HG02852 (cell line): ENCODE results near the gene RCHY1.
"Not testable (repeated sequence)": the region's sequence is repeated elsewhere in the genome, so short reads cannot be mapped to it uniquely, and the experiment has no call there.

Experiments
- ATAC-seq: cut with Tn5 transposase; IDR thresholded peaks from one replicate; pipeline ENCODE4 v1.9.1; 2021; ENCODE audit warnings: mild to moderate bottlenecking, moderate library complexity; ENCODE audit not compliant: unreplicated experiment

Gene RCHY1

DNA sequence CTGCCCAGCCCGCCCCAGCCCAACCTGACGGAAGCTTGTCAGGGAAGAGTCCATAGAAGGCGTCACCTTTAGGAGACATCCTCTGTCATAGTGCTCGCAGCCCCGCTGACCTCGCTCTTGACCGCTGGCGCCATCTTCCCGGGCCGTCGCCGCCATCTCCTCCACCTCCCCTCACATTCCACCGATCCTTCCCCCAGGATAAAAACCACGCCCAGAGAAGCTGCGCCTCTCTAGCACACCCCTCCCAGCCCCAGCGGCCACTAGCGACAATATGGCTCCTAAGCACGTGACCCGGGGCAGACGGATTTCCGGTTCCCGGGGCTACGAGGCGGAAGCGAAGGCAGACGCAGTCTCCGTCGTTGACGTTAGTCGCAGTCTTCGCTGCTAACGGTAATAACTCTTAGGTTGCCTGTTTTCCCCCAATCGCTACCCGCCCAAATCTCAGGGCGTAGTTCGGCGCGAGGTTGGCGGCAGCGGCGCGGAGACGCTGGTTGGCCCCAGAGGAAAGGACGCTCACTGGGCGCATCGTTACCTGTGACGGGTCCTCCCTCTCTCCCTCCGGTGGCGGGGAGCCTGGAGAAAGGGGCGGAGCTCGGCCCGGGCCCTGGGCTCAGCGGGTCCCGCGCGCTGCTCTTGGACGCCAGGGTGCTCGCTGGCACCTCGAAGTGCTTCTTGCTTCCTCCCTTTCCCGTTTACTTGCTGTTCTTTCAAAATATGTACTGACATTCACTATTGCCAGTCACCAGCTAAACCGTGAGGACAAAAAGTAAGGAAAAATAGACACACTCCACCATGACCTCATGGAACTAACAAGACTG, at the start of gene RCHY1, which contains the start of gene THAP6:
RCHY1 (minus strand) TSS at position 273 of the 818 bp plus-strand sequence; CDS start at position 156, 117 bp downstream.
THAP6 (plus strand) TSS at position 343 of the 818 bp plus-strand sequence. CDS start 980 bp downstream, outside the sequence.
- peak; percentile 92 for ATAC-seq

DNA sequence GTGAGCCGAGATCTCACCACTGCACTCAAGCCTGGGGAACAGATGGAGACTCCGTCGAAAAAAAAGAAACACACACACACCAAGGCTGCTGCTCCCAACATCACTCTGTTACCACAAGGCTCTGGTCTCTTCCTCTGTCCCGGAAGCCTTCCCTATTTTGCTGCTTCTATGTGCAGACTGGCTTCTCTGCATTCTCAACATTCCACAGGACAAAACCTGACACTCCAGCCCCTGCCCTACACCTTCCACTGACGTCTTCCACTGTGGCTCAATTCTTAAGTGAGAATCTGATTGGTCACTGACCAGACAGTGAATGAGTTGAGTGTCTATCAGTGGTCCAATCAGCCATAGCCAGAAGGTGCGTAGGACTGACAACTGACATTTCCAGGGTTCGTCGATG, 47.6 kb upstream of the RCHY1 start:
- ATAC-seq, result no peak

DNA sequence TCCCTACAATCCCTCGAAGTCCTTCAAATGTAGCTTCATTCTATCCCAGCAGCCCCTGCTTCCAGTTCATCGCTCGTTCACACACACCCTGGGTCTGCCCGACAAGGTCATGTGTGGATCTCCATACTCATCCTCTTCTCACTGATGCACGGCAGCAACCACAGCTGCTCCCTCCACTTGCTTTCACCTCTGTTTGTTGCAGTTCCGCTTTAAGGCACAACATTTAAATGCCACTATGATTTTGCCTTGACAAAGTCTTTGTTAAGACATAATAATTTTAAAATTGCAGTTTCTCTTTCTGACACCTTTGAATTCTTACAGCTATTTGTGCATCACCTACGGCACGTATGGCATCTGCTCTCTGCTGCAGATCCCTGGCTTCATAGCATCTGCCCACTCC, 43.5 kb upstream of the RCHY1 start:
- peak; percentile 39 for ATAC-seq

DNA sequence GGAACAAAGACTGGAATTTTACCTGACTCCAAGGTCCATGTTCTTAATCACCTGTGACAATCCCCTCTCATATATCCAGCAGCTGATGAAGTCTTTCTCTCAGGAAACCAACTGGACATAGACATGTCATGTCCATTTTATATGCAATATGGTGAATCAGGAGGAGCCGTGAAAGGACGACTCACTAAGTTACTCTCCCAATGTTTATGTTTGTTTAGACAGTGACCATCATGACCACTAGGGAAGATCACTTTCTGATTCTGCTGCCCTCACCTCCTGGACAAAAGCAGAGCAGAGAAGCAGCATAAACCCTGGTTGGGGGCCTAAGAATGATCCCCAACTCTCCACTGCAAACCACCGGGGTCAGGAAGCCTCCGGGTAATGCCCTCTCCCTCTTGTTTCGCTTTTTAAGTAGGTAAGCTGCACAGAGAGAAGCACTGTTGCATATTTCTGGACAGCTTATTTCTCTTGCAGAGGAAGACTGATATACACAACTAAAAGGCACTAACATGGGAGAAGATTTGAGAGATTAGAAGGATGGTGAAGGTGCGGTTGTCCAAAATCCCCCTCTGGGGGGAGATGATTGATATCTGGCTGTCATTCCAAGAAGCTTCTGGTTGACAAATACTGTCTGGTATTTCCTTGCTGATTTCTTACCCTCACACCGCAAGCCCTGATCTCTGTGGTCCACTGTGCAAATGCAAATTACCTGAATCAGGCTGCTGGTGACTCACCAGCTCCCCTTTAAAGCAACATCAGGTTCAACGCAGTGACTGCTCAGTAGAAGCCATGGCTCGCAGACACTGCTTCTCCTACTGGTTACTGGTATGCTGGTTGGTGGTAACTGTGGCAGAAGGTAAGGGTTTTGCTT, 41.3 kb upstream of the RCHY1 start, which contains the start of gene ODAPH:
ODAPH (plus strand) TSS at position 773 of the 871 bp plus-strand sequence; CDS start at position 790, 17 bp downstream.
- peak; percentile 97 for ATAC-seq

DNA sequence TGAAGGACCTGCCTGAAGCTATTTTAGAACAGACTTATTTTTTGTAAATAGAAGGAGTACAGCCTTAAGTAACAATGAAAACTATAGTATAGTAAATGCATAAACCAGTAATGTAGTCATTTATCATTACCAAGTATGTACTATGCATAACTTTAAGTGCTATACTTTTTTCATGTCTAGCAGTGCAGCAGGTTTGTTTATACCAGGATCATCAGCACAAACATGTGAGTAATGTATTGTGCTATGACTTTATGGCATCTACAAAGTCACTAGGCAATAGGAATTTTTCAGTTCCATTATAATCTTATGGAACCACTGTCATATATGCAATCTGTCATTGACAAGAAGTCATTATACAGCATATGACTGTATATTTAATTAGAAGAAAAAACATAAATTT, 38.2 kb upstream of the RCHY1 start:
- ATAC-seq, result no peak

DNA sequence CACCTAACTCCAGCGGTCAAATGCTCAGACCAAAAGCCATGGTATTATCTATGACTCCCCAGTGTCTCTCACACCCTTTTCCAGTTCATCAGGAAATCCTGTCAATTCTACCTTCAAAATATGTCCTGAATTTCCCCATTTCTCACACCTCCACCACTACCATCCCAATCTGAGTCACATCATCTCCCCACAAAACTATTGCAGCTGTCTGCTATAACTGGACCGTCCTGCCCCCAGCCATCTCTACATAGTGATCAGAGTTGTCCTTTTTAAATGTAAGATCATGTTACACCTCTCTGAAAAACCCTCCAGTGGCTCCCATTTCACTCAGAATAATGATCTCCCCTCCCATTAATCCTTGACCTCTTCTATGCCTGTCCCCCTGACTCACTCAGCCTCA, 34.8 kb upstream of the RCHY1 start:
- ATAC-seq, result no peak

DNA sequence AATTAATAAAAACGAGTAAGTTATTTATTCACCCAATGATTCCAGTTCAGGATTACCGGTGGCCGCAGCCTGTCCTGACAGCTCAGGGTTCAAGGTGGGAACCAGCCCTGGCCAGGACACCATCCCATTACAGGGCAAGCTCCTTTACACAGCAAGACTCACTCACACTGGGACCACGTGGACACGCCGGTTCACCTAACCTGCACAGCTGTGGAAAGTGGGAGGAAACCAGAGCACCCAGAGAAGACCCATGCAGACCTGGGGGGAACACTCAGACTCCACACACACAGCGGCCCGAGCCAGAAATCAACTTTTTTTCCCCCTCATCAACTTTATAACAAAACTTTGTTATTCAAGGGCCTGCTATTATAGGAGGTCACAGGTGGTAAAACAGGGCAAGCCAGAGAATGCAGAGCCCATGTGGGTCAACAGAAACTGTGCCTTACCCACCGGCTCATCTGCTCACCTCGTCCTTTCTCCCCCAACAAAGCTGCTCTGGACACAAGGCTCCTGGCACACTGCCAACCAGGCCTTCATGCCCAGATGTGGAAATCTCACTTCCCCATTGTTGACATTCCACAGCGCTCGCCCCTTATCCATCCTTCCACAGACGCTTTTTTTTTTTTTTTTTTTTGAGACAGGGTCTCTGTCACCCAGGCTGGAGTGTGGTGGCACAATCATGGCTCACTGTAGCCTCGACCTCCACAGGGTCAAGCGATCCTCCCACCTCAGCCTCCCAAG, 33.6 kb upstream of the RCHY1 start:
- no peak for ATAC-seq

DNA sequence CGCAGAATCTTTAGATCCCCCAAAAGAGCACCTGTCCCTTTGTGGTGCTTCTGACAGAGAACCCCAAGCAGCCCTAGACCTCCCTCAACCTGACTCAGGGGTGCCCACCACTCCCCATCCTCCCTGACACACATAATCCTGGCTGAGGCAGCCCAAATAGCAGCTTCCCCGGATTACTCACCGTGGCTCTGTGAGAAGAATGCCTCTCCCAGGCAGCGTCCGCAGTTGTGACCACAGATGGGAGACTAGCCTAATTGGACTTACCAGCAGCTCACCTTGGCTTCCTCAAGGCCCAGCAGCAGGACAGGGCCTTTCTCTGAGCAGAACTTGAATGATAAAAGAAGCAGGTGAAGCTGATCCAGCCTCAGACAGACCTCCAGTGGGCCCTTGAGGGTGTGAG, 31.3 kb upstream of the RCHY1 start:
- no peak for ATAC-seq

DNA sequence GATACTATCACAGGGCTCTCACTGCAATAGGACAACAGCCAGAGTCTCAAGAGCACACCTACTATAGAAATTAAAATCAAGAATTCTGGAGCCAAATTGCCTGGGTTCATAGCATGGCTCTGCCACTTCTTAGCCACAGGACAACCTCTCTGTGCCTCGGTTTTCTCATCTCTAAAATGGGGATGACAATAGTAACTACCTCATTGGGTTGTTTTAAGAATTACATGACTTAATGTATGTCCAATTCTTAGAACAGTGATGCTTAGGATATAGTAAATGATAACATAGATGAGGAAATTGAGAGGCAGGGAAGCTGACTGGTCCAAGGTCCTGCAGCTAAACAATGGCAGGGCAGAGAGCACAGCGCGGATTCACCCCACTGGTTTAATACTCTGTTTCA, 30.7 kb upstream of the RCHY1 start:
- ATAC-seq, result no peak

DNA sequence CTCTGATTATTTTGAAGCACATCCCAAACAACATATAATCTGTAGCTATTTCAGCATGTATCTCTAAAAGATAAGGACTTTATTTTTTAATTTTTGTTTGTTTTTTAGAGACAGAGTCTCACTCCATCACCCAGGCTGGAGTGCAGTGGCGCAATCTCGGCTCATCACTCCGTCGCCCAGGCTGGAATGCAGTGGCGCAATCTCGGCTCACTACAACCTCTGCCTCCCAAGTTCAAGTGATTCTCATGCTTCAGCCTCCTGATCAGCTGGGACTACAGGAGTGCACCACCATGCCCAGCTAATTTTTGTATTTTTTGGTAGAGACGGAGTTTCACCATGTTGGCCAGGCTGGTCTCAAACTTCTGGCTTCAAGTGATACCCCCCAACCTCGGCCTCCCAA, 30.0 kb upstream of the RCHY1 start:
- not testable (repeated sequence) for ATAC-seq

DNA sequence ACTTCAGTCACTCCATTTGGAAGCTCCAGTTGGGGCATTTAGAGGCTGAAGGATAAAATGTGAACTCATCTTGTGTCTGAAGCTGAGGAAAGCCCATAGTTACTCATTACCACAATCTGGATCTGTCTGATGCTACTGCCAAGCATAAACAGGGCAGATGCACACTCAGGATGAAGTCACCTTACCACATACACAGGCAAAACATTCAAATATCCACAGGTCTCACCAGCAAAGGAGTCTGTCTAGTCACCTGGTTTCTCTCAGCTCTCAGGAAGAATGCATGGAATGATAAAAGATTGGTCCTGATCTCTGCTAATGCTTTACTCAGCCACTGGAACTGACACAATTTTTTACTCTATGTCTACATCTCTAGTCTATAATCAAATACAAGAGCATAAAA, 28.6 kb upstream of the RCHY1 start:
- no peak for ATAC-seq

DNA sequence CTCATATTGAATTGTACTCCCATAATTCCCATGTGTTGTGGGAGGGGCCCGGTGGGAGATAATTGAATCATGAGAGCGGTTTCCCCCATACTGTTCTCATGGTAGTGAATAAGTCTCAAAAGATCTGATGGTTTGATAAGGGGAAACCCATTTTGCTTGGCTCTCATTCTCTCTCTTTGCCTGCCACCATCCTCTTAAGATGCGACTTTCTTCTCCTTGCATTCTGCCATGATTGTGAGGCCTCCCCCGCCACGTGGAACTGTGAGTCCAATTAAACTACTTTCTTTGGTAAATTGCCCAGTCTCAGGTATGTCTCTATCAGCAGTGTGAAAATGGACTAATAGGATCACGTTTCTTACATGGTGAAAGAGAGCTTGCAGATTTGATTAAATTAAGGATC, 23.1 kb upstream of the RCHY1 start:
- ATAC-seq, result not testable (repeated sequence)

DNA sequence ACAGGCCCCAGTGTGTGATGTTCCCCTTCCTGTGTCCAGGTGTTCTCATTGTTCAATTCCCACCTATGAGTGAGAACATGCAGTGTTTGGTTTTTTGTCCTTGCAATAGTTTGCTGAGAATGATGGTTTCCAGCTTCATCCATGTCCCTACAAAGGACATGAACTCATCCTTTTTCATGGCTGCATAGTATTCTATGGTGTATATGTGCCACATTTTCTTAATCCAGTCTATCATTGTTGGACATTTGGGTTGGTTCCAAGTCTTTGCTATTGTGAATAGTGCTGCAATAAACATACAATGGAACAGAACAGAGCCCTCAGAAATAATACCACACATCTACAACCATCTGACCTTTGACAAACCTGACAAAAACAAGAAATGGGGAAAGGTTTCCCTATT, 19.7 kb upstream of the RCHY1 start:
- ATAC-seq, result not testable (repeated sequence)

DNA sequence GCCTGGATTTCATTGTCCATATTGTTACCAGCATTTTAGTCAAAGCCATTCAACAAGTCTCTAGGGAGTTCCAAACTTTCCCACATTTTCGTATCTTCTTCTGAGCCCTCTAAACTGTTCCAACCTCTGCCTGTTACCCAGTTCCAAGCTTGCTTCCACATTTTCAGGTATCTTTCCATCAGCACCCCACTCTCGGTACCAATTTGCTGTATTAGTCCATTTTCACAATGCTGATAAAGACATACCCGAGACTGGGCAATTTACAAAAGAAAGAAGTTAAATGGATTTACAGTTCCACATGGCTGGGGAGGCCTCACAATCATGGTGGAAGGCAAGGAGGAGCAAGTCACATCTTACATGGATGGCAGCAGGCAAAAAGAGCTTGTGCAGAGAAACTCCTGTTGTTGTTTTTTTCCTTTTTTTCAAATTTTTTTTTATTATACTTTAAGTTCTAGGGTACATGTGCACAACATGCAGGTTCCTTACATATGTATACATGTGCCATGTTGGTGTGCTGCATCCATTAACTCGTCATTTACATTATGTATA, 19.2 kb upstream of the RCHY1 start:
- ATAC-seq, result not testable (repeated sequence)

DNA sequence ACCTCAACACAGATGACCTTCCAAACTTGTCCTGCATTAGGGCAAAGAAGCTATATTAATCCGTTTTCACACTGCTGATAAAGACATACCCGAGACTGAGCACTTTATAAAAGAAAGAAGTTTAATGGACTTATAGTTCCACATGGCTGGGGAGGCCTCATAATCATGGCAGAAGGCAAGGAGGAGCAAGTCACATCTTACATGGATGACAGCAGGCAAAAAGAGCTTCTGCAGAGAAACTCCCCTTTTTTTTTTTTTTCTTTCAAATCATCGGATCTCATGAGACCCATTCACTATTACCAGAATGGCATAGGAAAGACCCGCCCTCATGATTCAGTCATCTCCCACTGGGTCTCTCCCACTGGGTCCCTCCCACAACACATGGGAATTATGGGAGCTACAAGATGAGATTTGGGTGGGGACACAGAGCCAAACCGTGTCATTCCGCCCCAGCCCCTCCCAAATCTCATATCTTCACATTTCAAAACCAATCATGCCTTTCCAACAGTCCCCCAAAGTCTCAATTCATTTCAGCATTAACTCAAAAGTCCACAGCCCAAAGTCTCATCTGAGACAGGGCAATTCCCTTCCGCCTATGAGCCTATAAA, 17.4 kb upstream of the RCHY1 start:
- ATAC-seq, result not testable (repeated sequence)

DNA sequence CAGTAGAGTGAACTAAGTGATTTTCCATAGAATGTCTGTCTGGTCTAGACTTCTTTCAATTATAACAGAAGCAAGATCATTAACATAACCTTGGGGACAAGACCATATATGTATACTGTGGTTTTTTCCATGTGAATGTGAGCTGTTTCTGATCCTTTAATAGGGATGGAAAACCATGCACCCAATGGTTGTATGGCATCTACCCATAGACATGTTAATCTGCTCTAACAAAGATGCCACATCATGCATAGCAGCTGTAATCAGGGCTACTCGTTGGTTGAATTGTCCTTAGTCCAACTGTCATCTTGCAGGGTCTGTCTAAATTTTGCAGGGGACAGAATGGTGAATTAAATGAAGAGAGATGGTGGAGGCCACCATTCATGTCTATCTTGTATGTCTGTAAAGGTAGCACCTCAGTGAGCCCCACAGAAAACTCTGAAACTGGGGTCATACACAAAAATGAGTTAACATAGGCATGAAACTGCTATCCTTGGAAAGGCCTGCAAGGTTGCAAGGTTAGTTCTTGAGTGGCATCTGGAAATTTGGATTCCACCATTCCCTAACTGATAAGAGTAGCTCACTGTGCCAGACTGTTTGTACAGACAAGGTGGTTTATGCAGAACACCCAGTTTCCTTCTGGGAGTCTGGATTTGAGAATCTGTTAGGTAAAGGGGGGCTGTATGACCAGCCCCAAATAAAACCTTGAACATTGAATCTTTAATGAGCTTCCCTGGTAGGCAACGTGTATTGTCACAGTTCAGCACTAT, 16.5 kb upstream of the RCHY1 start:
- no peak for ATAC-seq

DNA sequence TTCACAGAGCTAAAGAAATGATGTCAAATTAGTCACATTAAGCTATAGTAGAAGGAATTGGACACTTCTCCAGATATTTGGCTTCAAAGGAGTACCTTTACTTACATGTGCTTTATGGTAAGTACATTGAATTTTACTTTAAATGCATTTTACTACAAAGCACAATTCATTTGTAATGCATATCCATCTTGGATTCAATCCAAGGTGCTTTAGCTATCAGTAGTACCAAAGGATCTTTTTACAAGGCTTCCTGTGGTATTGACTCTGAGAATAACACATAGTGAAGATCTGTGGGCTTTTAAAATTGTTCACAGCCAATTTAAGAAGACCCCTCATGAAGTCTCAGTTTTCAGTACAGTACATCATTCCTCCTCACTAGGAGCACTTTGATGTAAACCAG, 13.3 kb upstream of the RCHY1 start:
- no peak for ATAC-seq

DNA sequence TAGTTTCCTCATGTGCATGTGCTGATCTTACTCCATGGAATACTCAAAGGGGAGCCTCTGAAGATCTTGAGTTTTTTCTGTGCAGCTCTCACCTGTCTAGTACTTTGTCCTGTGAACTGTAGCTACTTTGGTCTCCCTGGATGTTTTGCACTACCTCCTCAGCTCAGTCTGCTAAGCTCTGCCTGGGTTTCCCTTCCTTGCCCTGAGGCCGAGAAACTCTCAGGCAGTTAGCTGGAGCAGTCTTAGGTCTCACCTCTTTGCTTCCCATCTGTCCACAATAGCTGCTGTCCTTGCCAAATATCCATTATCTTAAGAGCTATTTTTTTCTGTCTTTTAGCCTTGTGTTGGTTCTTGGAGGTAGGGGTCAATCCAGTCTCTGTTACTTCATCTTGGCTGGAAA, 11.7 kb upstream of the RCHY1 start:
- ATAC-seq, result no peak

DNA sequence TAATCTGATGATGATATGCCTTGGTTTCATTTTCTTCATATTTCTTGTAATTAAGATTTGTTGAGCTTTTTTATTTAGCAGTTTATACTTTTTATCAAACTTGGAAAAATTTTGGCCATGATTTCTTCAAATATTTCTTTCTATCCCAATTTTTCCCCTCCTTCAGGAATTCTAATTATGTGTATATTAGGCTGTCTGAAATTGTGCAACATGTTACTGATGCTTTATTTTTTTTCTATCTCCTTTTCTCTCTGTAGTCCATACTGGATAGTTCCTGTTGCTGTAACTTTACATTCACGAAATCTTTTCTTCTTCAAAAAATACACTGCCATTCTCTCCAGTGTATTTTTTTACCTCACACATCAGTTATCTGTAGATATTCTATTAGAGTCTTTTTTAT, 10.9 kb upstream of the RCHY1 start:
- no peak for ATAC-seq
